ENCODE measurements around the gene PKD2L2.

- TF ChIP-seq, protein P1, sequence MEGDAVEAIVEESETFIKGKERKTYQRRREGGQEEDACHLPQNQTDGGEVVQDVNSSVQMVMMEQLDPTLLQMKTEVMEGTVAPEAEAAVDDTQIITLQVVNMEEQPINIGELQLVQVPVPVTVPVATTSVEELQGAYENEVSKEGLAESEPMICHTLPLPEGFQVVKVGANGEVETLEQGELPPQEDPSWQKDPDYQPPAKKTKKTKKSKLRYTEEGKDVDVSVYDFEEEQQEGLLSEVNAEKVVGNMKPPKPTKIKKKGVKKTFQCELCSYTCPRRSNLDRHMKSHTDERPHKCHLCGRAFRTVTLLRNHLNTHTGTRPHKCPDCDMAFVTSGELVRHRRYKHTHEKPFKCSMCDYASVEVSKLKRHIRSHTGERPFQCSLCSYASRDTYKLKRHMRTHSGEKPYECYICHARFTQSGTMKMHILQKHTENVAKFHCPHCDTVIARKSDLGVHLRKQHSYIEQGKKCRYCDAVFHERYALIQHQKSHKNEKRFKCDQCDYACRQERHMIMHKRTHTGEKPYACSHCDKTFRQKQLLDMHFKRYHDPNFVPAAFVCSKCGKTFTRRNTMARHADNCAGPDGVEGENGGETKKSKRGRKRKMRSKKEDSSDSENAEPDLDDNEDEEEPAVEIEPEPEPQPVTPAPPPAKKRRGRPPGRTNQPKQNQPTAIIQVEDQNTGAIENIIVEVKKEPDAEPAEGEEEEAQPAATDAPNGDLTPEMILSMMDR (IDR thresholded peaks at IDR 0.05), result no peak
- TF ChIP-seq POLR2A (IDR thresholded peaks at IDR 0.05), result no peak
Measured at GRCh38 chr5:137921931-137922330, 32.7 kb downstream of the PKD2L2 start.

Measured in thyroid gland (tissue), 4 donors.